Body of pancreas (tissue), 4 donors: ENCODE results near the gene EFNB1. TPM values are rescaled to one million over a fixed set of nuclear protein-coding genes. Genes with fewer than 3 reads are reported as not detected.

Source experiments
- ATAC-seq: fragments of 150-250 bp; one replicate; pipeline ENCODE4 v1.9.1; 2016
- DNase-seq, 4 donors: peaks; one replicate each; pipeline ENCODE4 v3.0.0-alpha.2; 2019
- H3K27ac ChIP-seq, 4 donors: fragments of 200-600 bp; sonication (generic); 1 replicate in 3 of 4; 2 replicates in 1 of 4; pipeline versions ENCODE4 v1.5.1 to v1.6.1; 2016 to 2019; ENCODE audit warnings: mild to moderate bottlenecking in 1 of 4, mixed read lengths in 1 of 4, moderate library complexity in 1 of 4
- H3K27me3 ChIP-seq, 2 donors: fragments of 200-600 bp; sonication (generic); one replicate each; pipeline ENCODE4 v1.6.0; 2016; ENCODE audit warnings: mild to moderate bottlenecking in 1 of 2
- H3K36me3 ChIP-seq, 2 donors: fragments of 200-600 bp; sonication (generic); replicated peaks in 1 of 2; 2 replicates each; pipeline ENCODE4 v1.5.1; 2016; ENCODE audit warnings: low read depth in 2 of 2; ENCODE audit not compliant: insufficient read depth in 1 of 2
- H3K4me1 ChIP-seq: fragments of 200-600 bp; sonication (generic); one replicate; pipeline ENCODE4 v1.6.0; 2016
- H3K4me3 ChIP-seq, 2 donors: fragments of 200-600 bp; sonication (generic); 1 replicate in 1 of 2; 2 replicates in 1 of 2; pipeline ENCODE4 v1.5.1; 2016 to 2019
- H3K9me3 ChIP-seq, 3 donors: fragments of 200-600 bp; sonication (generic); 1 replicate in 2 of 3; 2 replicates in 1 of 3; pipeline ENCODE4 v1.5.1; 2016
- POLR2A ChIP-seq, 3 donors: fragments of 450-650 bp; IDR thresholded peaks; one replicate each; pipeline ENCODE4 v1.6.1; 2016; ENCODE audit warnings: antibody characterized with exemption in 3 of 3, mild to moderate bottlenecking in 2 of 3
- WGBS, 2 donors: methylation state at CpG; one replicate each; pipeline ENCODE4 v1.1.5; 2017; 5-methylcytosine and 5-hydroxymethylcytosine counted together
- intact Hi-C: fragments of 100-400 bp; cut with DNase I; formaldehyde crosslinking; loops from one replicate; pipeline ENCODE4 v1.15.1; 2023
- total RNA-seq, 2 donors: library from RNA; depleted of rRNA; stranded (reverse); fragments of >200 nt; gene quantifications; one replicate each; pipeline ENCODE4 v1.1.0, GENCODE V29; 2016
- TF ChIP-seq, protein P1 (sequence below), 7 experiments: fragments of 450-650 bp in 4 of 7; fragments of 200-600 bp in 3 of 7; sonication (generic) in 3 of 7; IDR thresholded peaks; one replicate each; pipeline ENCODE4 v1.5.1; 2016 to 2019; ENCODE audit warnings: antibody characterized with exemption in 7 of 7

Gene EFNB1
- total RNA-seq, 2 donors from 2014 or later, result 10.9 to 12.5 TPM

DNA sequence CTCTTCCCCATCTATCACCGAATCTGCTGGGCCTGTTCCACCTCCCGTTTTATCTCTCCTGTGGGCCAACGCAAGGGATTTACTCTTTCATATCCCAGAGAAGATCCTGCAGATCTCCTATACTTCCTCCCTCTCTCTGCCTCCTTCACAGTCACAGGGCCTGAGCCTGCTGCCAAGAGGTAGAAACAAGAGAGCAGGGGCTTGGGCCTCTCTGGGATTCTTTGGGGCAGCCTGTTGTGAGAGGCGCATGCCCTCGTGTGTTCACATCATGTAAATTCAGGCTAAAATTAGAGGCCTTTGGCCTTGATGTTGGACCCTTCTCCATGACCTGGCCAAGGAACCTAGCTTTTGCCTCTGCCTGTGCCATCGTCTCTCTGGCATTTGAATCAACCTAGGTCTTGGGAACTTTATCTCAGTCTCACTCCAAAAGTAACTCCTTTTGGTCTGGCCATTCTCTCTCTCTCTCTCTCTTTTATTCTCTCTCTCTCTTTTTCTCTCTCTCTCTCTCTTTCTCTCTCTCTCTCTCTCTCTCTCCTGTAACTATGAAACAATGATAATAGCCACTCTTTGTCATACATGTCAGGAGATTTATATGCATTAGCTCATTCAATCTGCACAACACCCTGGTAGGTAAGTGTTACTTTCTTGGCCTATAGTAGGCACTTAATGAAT lies 20.0 kb upstream of the EFNB1 start:
- Histone ChIP-seq H3K27me3 (no peaks in the 10 kb centered on the region), H3K36me3 (no peaks in the 10 kb centered on the region), H3K27ac (no peak overlapping the region), H3K9me3 (no peaks in the 10 kb centered on the region), H3K4me3 (no peak overlapping the region), H3K4me1 (no peaks in the 10 kb centered on the region)
- DNase-seq (peak in 1 of 4 donors; percentile 12), ATAC-seq (no peak)
- TF ChIP-seq, protein P1, sequence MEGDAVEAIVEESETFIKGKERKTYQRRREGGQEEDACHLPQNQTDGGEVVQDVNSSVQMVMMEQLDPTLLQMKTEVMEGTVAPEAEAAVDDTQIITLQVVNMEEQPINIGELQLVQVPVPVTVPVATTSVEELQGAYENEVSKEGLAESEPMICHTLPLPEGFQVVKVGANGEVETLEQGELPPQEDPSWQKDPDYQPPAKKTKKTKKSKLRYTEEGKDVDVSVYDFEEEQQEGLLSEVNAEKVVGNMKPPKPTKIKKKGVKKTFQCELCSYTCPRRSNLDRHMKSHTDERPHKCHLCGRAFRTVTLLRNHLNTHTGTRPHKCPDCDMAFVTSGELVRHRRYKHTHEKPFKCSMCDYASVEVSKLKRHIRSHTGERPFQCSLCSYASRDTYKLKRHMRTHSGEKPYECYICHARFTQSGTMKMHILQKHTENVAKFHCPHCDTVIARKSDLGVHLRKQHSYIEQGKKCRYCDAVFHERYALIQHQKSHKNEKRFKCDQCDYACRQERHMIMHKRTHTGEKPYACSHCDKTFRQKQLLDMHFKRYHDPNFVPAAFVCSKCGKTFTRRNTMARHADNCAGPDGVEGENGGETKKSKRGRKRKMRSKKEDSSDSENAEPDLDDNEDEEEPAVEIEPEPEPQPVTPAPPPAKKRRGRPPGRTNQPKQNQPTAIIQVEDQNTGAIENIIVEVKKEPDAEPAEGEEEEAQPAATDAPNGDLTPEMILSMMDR (IDR thresholded peaks at IDR 0.05), result peak in 1 of 7 experiments; percentile 21
- TF ChIP-seq POLR2A (IDR thresholded peaks at IDR 0.05), result no peak
- intact Hi-C loops, result no loop called here
- 67 to 69% methylated on average over 5 to 6 of the region's 6 CpGs for WGBS, 2 donors

DNA sequence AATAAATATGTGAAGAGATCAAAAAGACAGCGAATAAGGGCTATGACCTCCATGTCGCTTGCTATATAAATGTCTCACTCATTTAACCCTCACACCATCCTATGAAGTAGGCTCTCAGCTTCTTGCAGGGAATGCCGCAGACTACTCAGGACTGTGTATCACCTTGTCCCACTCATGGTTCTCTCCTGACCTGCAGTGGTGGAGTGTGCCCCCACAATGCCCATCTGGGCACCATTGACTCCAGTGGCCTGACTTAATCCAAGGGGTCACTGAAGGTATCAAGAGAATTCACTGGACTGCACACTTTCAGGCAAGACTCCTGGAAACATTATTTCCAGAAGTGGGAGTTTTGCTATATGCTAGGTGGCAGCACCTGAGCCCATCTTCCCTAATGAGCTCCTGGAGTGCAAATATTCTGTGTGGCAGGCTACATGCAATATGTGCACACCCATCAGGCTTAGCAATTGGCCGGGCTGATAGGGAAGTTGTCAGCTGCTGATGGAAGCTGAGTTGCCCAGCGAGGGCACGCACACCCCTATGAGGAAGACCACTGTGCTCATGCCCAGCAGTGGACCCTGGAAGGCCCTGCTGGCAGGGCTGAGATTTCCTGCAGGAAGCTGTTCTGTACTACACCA lies 8.2 kb upstream of the EFNB1 start:
- ATAC-seq, result no peak
- H3K9me3 ChIP-seq, result no peaks in the 10 kb centered on the region
- no peaks in the 10 kb centered on the region for H3K27me3 ChIP-seq
- TF ChIP-seq, protein P1 (IDR thresholded peaks at IDR 0.05), result no peak
- no peak for TF ChIP-seq POLR2A (IDR thresholded peaks at IDR 0.05)
- 67 to 82% methylated on average over 3 to 6 of the region's 6 CpGs for WGBS, 2 donors
- DNase-seq, result no peak
- no peak overlapping the region for H3K27ac ChIP-seq
- no peak overlapping the region for H3K4me3 ChIP-seq
- no peaks in the 10 kb centered on the region for H3K36me3 ChIP-seq
- H3K4me1 ChIP-seq, result no peaks in the 10 kb centered on the region
- intact Hi-C loops, result loop anchor here (10.0 kb wide), 1 partner anchor 404 kb away; no protein-coding TSS in a partner anchor

DNA sequence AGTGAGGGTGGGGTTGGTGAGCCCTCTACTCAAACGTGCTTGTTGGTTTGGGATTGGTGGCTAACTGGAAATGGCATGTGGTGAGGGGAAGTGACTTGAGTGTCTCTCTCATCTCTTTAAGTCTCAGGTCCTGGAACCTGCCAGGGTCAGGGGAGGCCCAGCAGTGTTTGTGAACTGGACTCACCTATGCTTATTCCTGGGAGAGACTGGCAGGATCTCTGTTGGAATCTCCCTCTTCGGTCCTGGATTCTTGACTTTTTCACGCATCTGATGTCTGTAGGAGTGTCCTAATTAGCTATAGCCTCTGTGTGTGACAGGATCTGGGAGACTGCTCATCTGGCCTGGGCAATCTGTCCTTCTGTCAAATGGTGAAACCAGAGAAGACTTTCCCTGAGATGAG lies 7.2 kb upstream of the EFNB1 start:
- TF ChIP-seq POLR2A (IDR thresholded peaks at IDR 0.05), result no peak
- TF ChIP-seq, protein P1 (IDR thresholded peaks at IDR 0.05), result no peak
- H3K36me3 ChIP-seq, result no peaks in the 10 kb centered on the region
- DNase-seq (no peak), ATAC-seq (no peak)
- intact Hi-C loops, result loop anchor here (10.0 kb wide), 1 partner anchor 403 kb away; no protein-coding TSS in a partner anchor
- H3K4me3 ChIP-seq, result no peak overlapping the region
- no peaks in the 10 kb centered on the region for H3K27me3 ChIP-seq
- no peak overlapping the region for H3K27ac ChIP-seq
- 60 to 64% methylated on average over 1 to 3 of the region's 3 CpGs for WGBS, 2 donors
- H3K4me1 ChIP-seq, result no peaks in the 10 kb centered on the region
- no peaks in the 10 kb centered on the region for H3K9me3 ChIP-seq

DNA sequence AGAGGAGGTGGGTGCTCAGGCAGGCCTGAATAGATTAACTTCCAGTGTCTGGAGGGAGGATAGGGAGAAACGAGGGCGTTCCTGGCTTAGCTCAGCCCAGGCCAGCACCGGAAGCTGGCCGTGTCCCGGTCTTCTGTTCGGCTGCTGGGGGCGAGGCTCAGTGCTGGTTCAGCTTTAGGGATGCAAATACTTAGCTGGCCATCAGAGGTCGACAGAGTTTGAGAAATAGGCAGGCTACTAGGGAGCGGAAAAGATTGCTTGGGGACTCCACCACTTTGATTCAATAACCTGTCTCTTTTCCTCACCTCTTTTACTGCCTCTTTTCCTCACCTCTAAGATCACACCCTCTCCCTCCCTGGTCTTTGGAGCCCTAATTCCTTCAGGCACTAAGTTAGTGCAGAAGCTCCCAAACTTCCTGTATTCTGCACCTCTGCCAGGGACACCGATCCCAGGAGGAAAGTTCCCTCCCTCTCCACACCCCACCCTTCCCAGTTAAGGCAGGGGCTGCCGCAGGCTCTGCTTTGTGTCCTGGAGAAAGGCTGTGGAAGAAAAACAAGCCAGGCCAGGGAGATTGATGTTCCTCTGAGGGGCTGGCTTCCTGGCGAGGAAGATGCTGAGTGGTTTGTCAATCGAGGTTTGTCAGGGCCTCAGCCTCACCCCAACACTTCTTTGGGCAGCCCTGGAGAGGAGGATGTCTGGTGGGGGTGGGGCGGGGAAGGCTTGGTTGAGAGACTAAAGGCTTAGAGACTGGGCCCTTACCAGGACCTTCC lies 6.0 kb upstream of the EFNB1 start:
- Histone ChIP-seq H3K27ac (no peak overlapping the region), H3K9me3 (no peaks in the 10 kb centered on the region), H3K4me3 (no peak overlapping the region), H3K36me3 (no peaks in the 10 kb centered on the region), H3K4me1 (no peaks in the 10 kb centered on the region), H3K27me3 (no peaks in the 10 kb centered on the region)
- DNase-seq, result peak in 3 of 4 donors; percentile 44 to 54 (median 46)
- 14 to 28% methylated on average over 5 to 13 of the region's 14 CpGs for WGBS, 2 donors
- intact Hi-C loops, result loop anchor here (10.0 kb wide), 1 partner anchor 402 kb away; no protein-coding TSS in a partner anchor
- ATAC-seq, result peak; percentile 68
- TF ChIP-seq, protein P1 (IDR thresholded peaks at IDR 0.05), result peak; percentile 14 to 72 (median 55)
- no peak for TF ChIP-seq POLR2A (IDR thresholded peaks at IDR 0.05)
